ENCODE data around the gene PAPPA2. TPM values are rescaled to one million over a fixed set of nuclear protein-coding genes. Genes with fewer than 3 reads are reported as not detected.

The PAPPA2 gene
- total and polyA plus RNA-seq, 2 of the 8 experiments (the other 6 are each of a cell fraction or from before 2014, with no cell fraction given): 0.08 to 0.88 TPM

- Histone ChIP-seq H3K36me3 (ENCODE audit: control insufficient read depth in 2 of 4, insufficient read depth in 4 of 4, low read length in 3 of 4) (no peaks in the 10 kb centered on the region), H3K4ac (replicated peaks; ENCODE audit: insufficient read length, low read depth, low read length) (no peak overlapping the region), H3K79me1 (ENCODE audit: low read depth, low read length) (no peaks in the 10 kb centered on the region), H3K9me3 (ENCODE audit: insufficient read depth in 2 of 2, low read depth in 1 of 2, low read length in 1 of 2) (no peaks in the 10 kb centered on the region), H4K8ac (ENCODE audit: extremely low read depth, insufficient read depth, low read length) (no peak overlapping the region), H3K56ac (replicated peaks; ENCODE audit: insufficient read length, low read depth, low read length) (no peak overlapping the region), H4K20me1 (replicated peaks in 1 of 2; ENCODE audit: control insufficient read depth in 1 of 2, insufficient read depth in 2 of 2, low read length in 2 of 2) (no peaks in the 10 kb centered on the region), H3K14ac (ENCODE audit: insufficient read length) (no peak overlapping the region), H2BK15ac (ENCODE audit: low read length) (no peak overlapping the region), H2BK120ac (replicated peaks; ENCODE audit: low read depth, low read length) (no peak overlapping the region), H4K5ac (ENCODE audit: insufficient read length, low read depth, low read length) (no peak overlapping the region), H3K4me1 (replicated peaks in 1 of 4; ENCODE audit: control insufficient read depth in 3 of 4, insufficient read depth in 4 of 4, low read length in 3 of 4) (no peaks in the 10 kb centered on the region), H3K4me2 (ENCODE audit: insufficient read depth in 1 of 2, low read depth in 2 of 2, low read length in 2 of 2) (no peak overlapping the region), H2AFZ (ENCODE audit: low read length) (no peak overlapping the region), H2BK12ac (ENCODE audit: low read depth, low read length) (no peak overlapping the region), H3K79me2 (ENCODE audit: control insufficient read depth in 1 of 2, insufficient read depth in 2 of 2, low read length in 2 of 2) (no peaks in the 10 kb centered on the region), H4K91ac (replicated peaks; ENCODE audit: insufficient read length, low read length) (no peak overlapping the region), H2BK20ac (ENCODE audit: low read length) (no peak overlapping the region), H3K18ac (ENCODE audit: extremely low read depth, low read length) (no peak overlapping the region), H3K23ac (ENCODE audit: insufficient read length) (no peak overlapping the region), H2AK5ac (ENCODE audit: low read depth, low read length) (no peak overlapping the region), H3K9ac (replicated peaks in 1 of 4; ENCODE audit: extremely low read depth in 1 of 4, low read depth in 3 of 4, low read length in 3 of 4) (no peak overlapping the region), H3K23me2 (ENCODE audit: low read depth, low read length) (no peaks in the 10 kb centered on the region), H3K4me3 (ENCODE audit: extremely low read depth in 1 of 4, insufficient read depth in 2 of 4, low read depth in 3 of 4, low read length in 4 of 4) (no peak overlapping the region), H3K27ac (ENCODE audit: low read depth, low read length) (no peak overlapping the region), H3K27me3 (replicated peaks in 1 of 4; ENCODE audit: control insufficient read depth in 3 of 4, extremely low read depth in 1 of 4, insufficient read depth in 3 of 4, low read length in 3 of 4) (no peaks in the 10 kb centered on the region), H2BK5ac (ENCODE audit: low read depth, low read length) (no peak overlapping the region)
- POLR2A ChIA-PET (ENCODE audit: partially characterized antibody): no interaction called here
- CTCF ChIA-PET (ENCODE audit: partially characterized antibody): interaction anchor here (1.2 to 1.7 kb wide), 2 partner anchors 10 to 128 kb away, joined by 3 to 5 read pairs; no protein-coding TSS in a partner anchor
- no peak for DNase-seq (ENCODE audit: low read depth in 1 of 2, low spot score in 2 of 2)
- no peak for FAIRE-seq
- TF ChIP-seq SRF (IDR thresholded peaks at IDR 0.05; ENCODE audit: low read depth, low read length): no peak
- no peak for TF ChIP-seq GABPA (IDR thresholded peaks at IDR 0.05; ENCODE audit: borderline replicate concordance, insufficient read depth, low read length)
These were observed 154.9 kb downstream of the PAPPA2 start for GRCh38 chr1:176617881-176618280.
